ENCODE data around the gene SLC7A8.

SLC7A8 gene

DNA sequence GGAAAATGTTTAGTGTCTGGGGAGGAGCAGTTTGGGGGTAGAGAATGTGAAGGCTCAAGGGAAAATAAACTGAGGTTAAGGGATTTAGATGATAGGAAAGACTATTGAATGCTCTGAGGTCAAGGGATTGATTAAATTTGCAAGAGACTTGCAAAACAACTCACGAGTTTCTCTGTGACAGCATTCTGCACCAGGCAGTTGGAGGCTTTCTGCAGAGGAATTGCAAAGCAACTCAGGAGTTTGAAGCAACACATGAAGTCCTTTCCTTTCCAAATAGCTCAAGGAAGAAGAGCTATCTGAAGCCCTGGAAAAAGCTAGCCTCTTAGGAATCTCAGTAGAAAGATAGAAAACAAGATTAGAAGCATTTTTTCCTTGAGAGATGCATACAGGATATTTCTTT, 23.9 kb downstream of the SLC7A8 start:
- TF ChIP-seq POLR2AphosphoS5 (IDR thresholded peaks at IDR 0.05; ENCODE audit: low read depth, low read length) (no peak), FOXP2 (optimal IDR thresholded peaks at IDR 0.05; ENCODE audit: borderline replicate concordance, extremely low read depth, extremely low read length, insufficient read depth) (no peak), SIN3A (IDR thresholded peaks at IDR 0.05; ENCODE audit: borderline replicate concordance, insufficient read depth, low read length) (no peak), TAF1 (IDR thresholded peaks at IDR 0.05; ENCODE audit: borderline replicate concordance, insufficient read depth, low read length) (no peak)
- TF ChIP-seq, protein P1, sequence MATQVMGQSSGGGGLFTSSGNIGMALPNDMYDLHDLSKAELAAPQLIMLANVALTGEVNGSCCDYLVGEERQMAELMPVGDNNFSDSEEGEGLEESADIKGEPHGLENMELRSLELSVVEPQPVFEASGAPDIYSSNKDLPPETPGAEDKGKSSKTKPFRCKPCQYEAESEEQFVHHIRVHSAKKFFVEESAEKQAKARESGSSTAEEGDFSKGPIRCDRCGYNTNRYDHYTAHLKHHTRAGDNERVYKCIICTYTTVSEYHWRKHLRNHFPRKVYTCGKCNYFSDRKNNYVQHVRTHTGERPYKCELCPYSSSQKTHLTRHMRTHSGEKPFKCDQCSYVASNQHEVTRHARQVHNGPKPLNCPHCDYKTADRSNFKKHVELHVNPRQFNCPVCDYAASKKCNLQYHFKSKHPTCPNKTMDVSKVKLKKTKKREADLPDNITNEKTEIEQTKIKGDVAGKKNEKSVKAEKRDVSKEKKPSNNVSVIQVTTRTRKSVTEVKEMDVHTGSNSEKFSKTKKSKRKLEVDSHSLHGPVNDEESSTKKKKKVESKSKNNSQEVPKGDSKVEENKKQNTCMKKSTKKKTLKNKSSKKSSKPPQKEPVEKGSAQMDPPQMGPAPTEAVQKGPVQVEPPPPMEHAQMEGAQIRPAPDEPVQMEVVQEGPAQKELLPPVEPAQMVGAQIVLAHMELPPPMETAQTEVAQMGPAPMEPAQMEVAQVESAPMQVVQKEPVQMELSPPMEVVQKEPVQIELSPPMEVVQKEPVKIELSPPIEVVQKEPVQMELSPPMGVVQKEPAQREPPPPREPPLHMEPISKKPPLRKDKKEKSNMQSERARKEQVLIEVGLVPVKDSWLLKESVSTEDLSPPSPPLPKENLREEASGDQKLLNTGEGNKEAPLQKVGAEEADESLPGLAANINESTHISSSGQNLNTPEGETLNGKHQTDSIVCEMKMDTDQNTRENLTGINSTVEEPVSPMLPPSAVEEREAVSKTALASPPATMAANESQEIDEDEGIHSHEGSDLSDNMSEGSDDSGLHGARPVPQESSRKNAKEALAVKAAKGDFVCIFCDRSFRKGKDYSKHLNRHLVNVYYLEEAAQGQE (IDR thresholded peaks at IDR 0.05; ENCODE audit: insufficient read depth in 1 of 2, low read depth in 2 of 2, low read length in 2 of 2), result no peak

DNA sequence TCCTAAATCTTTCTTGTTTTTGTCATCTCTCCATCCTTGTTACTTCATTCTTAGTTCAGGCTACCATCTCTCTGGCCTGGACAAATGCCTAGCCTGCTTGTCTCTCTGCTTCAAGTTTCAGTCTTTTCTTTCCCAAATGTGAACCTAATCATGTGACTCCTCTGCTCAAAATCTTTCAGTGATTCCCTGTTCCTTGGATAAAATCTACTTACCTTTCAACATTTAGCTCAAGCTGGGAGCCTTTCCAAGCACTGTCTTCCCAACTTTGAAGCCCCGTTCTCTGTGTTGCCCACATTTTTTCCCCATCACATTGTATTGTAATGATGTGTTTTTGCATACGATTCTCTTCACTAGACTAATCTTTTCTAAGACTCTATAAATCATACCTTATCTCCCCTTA, 24.7 kb downstream of the SLC7A8 start:
- TF ChIP-seq POLR2AphosphoS5 (IDR thresholded peaks at IDR 0.05; ENCODE audit: low read depth, low read length) (no peak), TAF1 (IDR thresholded peaks at IDR 0.05; ENCODE audit: borderline replicate concordance, insufficient read depth, low read length) (no peak), FOXP2 (optimal IDR thresholded peaks at IDR 0.05; ENCODE audit: borderline replicate concordance, extremely low read depth, extremely low read length, insufficient read depth) (no peak)

DNA sequence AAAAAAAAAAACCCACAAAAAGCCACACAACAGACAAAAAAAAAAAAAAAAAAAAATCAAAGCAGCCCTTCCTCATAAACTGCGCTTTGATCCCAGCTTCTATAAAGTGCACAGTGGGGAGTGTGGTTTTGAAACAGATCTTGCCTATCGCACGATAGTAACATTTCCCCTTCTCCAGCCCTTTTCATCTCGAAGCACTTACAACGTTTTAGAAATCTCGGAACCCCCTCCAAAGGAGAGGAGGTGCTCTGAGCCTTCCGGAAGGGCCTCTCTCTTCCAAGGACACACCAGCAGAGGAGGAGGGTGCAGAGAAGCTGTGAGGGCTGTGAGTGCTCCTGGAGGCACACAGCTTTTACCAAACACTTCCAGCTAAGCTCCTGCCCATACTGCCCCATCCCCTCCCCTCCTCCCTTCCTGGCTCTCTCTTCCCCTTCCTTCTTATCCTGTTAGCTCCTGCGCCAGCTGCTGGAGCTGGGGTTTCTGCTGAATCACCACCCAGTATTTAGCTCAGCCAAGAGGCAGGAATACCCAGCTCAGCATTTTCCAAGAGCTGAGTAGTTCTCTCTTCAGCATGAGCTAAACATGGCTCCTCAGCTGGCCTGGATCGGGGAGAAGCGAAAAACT, 28.4 kb downstream of the SLC7A8 start:
- no peak for TF ChIP-seq TAF1 (IDR thresholded peaks at IDR 0.05; ENCODE audit: borderline replicate concordance, insufficient read depth, low read length)
- no peak for TF ChIP-seq SIN3A (IDR thresholded peaks at IDR 0.05; ENCODE audit: borderline replicate concordance, insufficient read depth, low read length)
- TF ChIP-seq FOXP2 (optimal IDR thresholded peaks at IDR 0.05; ENCODE audit: borderline replicate concordance, extremely low read depth, extremely low read length, insufficient read depth), result no peak
- TF ChIP-seq, protein P1 (IDR thresholded peaks at IDR 0.05; ENCODE audit: insufficient read depth in 1 of 2, low read depth in 2 of 2, low read length in 2 of 2), result no peak
- no peak for TF ChIP-seq POLR2AphosphoS5 (IDR thresholded peaks at IDR 0.05; ENCODE audit: low read depth, low read length)

- TF ChIP-seq, protein P1 (IDR thresholded peaks at IDR 0.05; ENCODE audit: insufficient read depth in 1 of 2, low read depth in 2 of 2, low read length in 2 of 2), result no peak
- no peak for TF ChIP-seq POLR2AphosphoS5 (IDR thresholded peaks at IDR 0.05; ENCODE audit: low read depth, low read length)
- TF ChIP-seq TAF1 (IDR thresholded peaks at IDR 0.05; ENCODE audit: borderline replicate concordance, insufficient read depth, low read length), result no peak
- TF ChIP-seq FOXP2 (optimal IDR thresholded peaks at IDR 0.05; ENCODE audit: borderline replicate concordance, extremely low read depth, extremely low read length, insufficient read depth), result no peak
- no peak for TF ChIP-seq SIN3A (IDR thresholded peaks at IDR 0.05; ENCODE audit: borderline replicate concordance, insufficient read depth, low read length)
These were observed 29.3 kb downstream of the SLC7A8 start for GRCh38 chr14:23153851-23154796.

GRCh38 chr14:23151342-23151741, 32.1 kb downstream of the SLC7A8 start:
- TF ChIP-seq POLR2AphosphoS5 (IDR thresholded peaks at IDR 0.05; ENCODE audit: low read depth, low read length), result no peak
- no peak for TF ChIP-seq TAF1 (IDR thresholded peaks at IDR 0.05; ENCODE audit: borderline replicate concordance, insufficient read depth, low read length)
- no peak for TF ChIP-seq SIN3A (IDR thresholded peaks at IDR 0.05; ENCODE audit: borderline replicate concordance, insufficient read depth, low read length)
- TF ChIP-seq, protein P1 (IDR thresholded peaks at IDR 0.05; ENCODE audit: insufficient read depth in 1 of 2, low read depth in 2 of 2, low read length in 2 of 2), result no peak
- TF ChIP-seq FOXP2 (optimal IDR thresholded peaks at IDR 0.05; ENCODE audit: borderline replicate concordance, extremely low read depth, extremely low read length, insufficient read depth), result no peak

Measured in PFSK-1 (cell line).